Immature natural killer cell (primary cell): ENCODE measurements around the gene SPATS2L. TPM values are rescaled to one million over a fixed set of nuclear protein-coding genes. Genes with fewer than 3 reads are reported as not detected.

ENCODE experiments used
- DNase-seq, 3 donors: peaks; one replicate each; pipeline ENCODE4 v3.0.0; 2022; ENCODE audit warnings: mixed read lengths in 1 of 3
- H3K27ac Mint-ChIP-seq, 6 donors: one replicate each; pipeline ENCODE4 v1.8.0; 2020; ENCODE audit warnings: mixed read lengths in 6 of 6, mild to moderate bottlenecking in 5 of 6, inconsistent platforms in 4 of 6, moderate library complexity in 3 of 6
- H3K27me3 Mint-ChIP-seq, 3 donors: one replicate each; pipeline ENCODE4 v1.8.0; 2020 to 2021; ENCODE audit warnings: low read depth in 3 of 3, mild to moderate bottlenecking in 3 of 3, mixed read lengths in 3 of 3, moderate library complexity in 3 of 3, inconsistent platforms in 1 of 3
- H3K36me3 Mint-ChIP-seq, 3 donors: one replicate each; pipeline ENCODE4 v1.8.0; 2020; ENCODE audit warnings: mixed read lengths in 3 of 3, inconsistent platforms in 2 of 3, mild to moderate bottlenecking in 2 of 3
- H3K4me1 Mint-ChIP-seq, 2 donors: one replicate each; pipeline ENCODE4 v1.8.0; 2020; ENCODE audit warnings: inconsistent platforms in 2 of 2, mild to moderate bottlenecking in 2 of 2, mixed read lengths in 2 of 2, moderate library complexity in 1 of 2
- H3K4me3 Mint-ChIP-seq, 5 donors: one replicate each; pipeline ENCODE4 v1.8.0; 2020; ENCODE audit warnings: mild to moderate bottlenecking in 5 of 5, mixed read lengths in 5 of 5, inconsistent platforms in 3 of 5, moderate library complexity in 3 of 5
- H3K9me3 Mint-ChIP-seq, 6 donors: one replicate each; pipeline ENCODE4 v1.8.0; 2020; ENCODE audit warnings: mild to moderate bottlenecking in 6 of 6, mixed read lengths in 6 of 6, inconsistent platforms in 4 of 6, moderate library complexity in 3 of 6
- polyA plus RNA-seq, 3 donors: library from polyadenylated mRNA; unstranded; fragments of 300-500 nt; fragmentation: Illumina TruSeq; gene quantifications; one replicate each; pipeline ENCODE4 v1.2.3, GENCODE V29; 2021

The SPATS2L gene
- polyA plus RNA-seq, 3 donors from 2014 or later, result 3.4 to 3.9 TPM; not detected in 1

GRCh38 chr2:200435379-200435778, 128.9 kb downstream of the SPATS2L start:
- Mint-ChIP-seq H3K27me3 (peaks cover 0 to 2% (median 2%) of the 10 kb centered on the region in 3 donors), H3K4me3 (no peak overlapping the region), H3K27ac (no peak overlapping the region), H3K9me3 (no peaks in the 10 kb centered on the region), H3K4me1 (no peaks in the 10 kb centered on the region), H3K36me3 (peaks cover 0 to 4% (median 0%) of the 10 kb centered on the region in 3 donors)
- DNase-seq, result no peak

GRCh38 chr2:200438251-200438650, 131.8 kb downstream of the SPATS2L start:
- no peak for DNase-seq
- Mint-ChIP-seq H3K4me1 (no peaks in the 10 kb centered on the region), H3K4me3 (no peak overlapping the region), H3K9me3 (no peaks in the 10 kb centered on the region), H3K36me3 (peaks cover 0 to 5% (median 0%) of the 10 kb centered on the region in 3 donors), H3K27ac (no peak overlapping the region), H3K27me3 (peaks cover 0 to 2% (median 0%) of the 10 kb centered on the region in 3 donors)

- Mint-ChIP-seq H3K9me3 (no peaks in the 10 kb centered on the region), H3K27me3 (peaks cover 0 to 2% (median 0%) of the 10 kb centered on the region in 3 donors), H3K4me1 (no peaks in the 10 kb centered on the region), H3K4me3 (no peak overlapping the region), H3K27ac (no peak overlapping the region), H3K36me3 (peaks cover 0 to 9% (median 0%) of the 10 kb centered on the region in 3 donors)
- DNase-seq, result no peak
These were observed 132.4 kb downstream of the SPATS2L start for GRCh38 chr2:200438846-200439245.

- H3K27ac Mint-ChIP-seq, result no peak overlapping the region
- no peak overlapping the region for H3K4me3 Mint-ChIP-seq
- peaks cover 0 to 2% (median 0%) of the 10 kb centered on the region in 3 donors for H3K27me3 Mint-ChIP-seq
- H3K4me1 Mint-ChIP-seq, result no peaks in the 10 kb centered on the region
- H3K9me3 Mint-ChIP-seq, result no peaks in the 10 kb centered on the region
- no peak for DNase-seq
- peaks cover 0 to 10% (median 0%) of the 10 kb centered on the region in 3 donors for H3K36me3 Mint-ChIP-seq
These were observed 133.5 kb downstream of the SPATS2L start for GRCh38 chr2:200439981-200440380.

GRCh38 chr2:200442471-200442870, 136.0 kb downstream of the SPATS2L start:
- Mint-ChIP-seq H3K36me3 (peaks cover 0 to 10% (median 0%) of the 10 kb centered on the region in 3 donors), H3K4me1 (no peaks in the 10 kb centered on the region), H3K9me3 (no peaks in the 10 kb centered on the region), H3K27me3 (no peaks in the 10 kb centered on the region), H3K27ac (no peak overlapping the region), H3K4me3 (no peak overlapping the region)
- no peak for DNase-seq

DNA sequence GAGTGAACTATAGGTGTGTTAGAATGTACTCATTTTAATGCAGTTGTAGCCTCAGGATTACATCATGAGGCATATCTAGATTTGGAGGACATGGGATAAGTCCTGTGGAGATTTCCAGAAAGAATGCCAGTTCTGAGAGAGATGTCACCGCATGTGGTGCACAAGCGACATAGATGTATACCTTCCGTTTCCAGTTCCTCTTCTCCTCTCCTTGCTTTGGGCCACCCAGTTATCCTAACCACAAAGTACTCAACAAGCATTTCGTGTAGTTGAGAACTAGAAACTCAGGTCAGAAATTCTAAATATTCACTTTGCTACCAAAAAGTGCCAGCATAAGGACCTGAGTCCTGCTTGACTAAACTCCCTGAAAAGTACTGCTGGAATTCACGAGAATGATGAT, 136.9 kb downstream of the SPATS2L start:
- H3K9me3 Mint-ChIP-seq, result no peaks in the 10 kb centered on the region
- H3K36me3 Mint-ChIP-seq, result peaks cover 0 to 10% (median 0%) of the 10 kb centered on the region in 3 donors
- no peak overlapping the region for H3K4me3 Mint-ChIP-seq
- H3K4me1 Mint-ChIP-seq, result no peaks in the 10 kb centered on the region
- no peak overlapping the region for H3K27ac Mint-ChIP-seq
- no peaks in the 10 kb centered on the region for H3K27me3 Mint-ChIP-seq
- DNase-seq, result no peak

GRCh38 chr2:200443916-200444315, 137.4 kb downstream of the SPATS2L start:
- Mint-ChIP-seq H3K36me3 (peaks cover 0 to 10% (median 0%) of the 10 kb centered on the region in 3 donors), H3K4me3 (no peak overlapping the region), H3K27me3 (no peaks in the 10 kb centered on the region), H3K4me1 (no peaks in the 10 kb centered on the region), H3K9me3 (no peaks in the 10 kb centered on the region), H3K27ac (no peak overlapping the region)
- no peak for DNase-seq

DNA sequence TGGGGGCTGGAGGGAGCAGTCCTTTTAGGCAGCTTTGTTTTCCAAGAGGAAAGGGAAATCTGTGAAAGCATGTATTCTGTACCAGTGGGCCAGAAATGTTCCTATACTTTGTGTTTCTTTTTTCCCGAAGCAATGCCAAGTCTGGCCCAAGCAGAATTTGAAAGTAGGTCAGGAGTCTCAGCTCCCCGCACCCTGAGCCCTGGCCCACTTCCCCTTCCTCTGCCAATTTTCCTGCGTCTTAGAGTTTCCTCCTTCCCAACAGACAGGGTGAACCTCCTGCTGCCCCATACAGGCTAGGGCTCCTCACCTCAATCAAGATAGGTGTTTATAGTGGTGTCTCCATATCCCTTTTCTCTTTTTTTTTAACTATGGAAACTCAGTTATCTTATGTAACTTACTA, 138.0 kb downstream of the SPATS2L start:
- peaks cover 0 to 10% (median 0%) of the 10 kb centered on the region in 3 donors for H3K36me3 Mint-ChIP-seq
- no peaks in the 10 kb centered on the region for H3K4me1 Mint-ChIP-seq
- H3K27me3 Mint-ChIP-seq, result no peaks in the 10 kb centered on the region
- H3K4me3 Mint-ChIP-seq, result no peak overlapping the region
- H3K9me3 Mint-ChIP-seq, result no peaks in the 10 kb centered on the region
- DNase-seq, result no peak
- no peak overlapping the region for H3K27ac Mint-ChIP-seq

GRCh38 chr2:200445284-200445683, 138.8 kb downstream of the SPATS2L start:
- Mint-ChIP-seq H3K36me3 (peaks cover 0 to 10% (median 0%) of the 10 kb centered on the region in 3 donors), H3K4me3 (no peak overlapping the region), H3K4me1 (no peaks in the 10 kb centered on the region), H3K9me3 (no peaks in the 10 kb centered on the region), H3K27ac (no peak overlapping the region), H3K27me3 (no peaks in the 10 kb centered on the region)
- no peak for DNase-seq

DNA sequence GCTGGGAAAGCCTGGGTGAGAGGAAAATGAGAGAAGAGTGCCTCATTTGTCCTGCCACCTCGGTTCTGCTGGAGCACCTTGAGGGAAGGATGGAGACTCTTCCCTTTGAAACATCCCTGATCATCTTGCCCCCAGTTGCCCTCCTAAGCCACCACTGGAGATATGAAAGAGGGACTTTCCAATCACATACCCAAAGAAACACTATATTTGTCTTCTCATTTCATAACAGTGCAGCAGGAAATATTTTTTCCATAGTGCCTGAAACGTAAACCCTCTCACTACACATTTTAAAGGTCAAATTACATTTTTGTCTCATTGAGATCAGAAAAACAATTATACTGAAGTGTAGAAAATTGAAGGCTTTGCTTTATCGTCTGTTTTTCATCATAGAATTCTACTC, 140.1 kb downstream of the SPATS2L start:
- Mint-ChIP-seq H3K27me3 (no peaks in the 10 kb centered on the region), H3K9me3 (no peaks in the 10 kb centered on the region), H3K27ac (no peak overlapping the region), H3K4me1 (no peaks in the 10 kb centered on the region), H3K36me3 (peaks cover 0 to 5% (median 0%) of the 10 kb centered on the region in 3 donors), H3K4me3 (no peak overlapping the region)
- DNase-seq, result no peak

- Mint-ChIP-seq H3K36me3 (peaks cover 0 to 5% (median 0%) of the 10 kb centered on the region in 3 donors), H3K4me1 (no peaks in the 10 kb centered on the region), H3K4me3 (no peak overlapping the region), H3K27me3 (no peaks in the 10 kb centered on the region), H3K9me3 (no peaks in the 10 kb centered on the region), H3K27ac (no peak overlapping the region)
- DNase-seq, result no peak
These were observed 140.8 kb downstream of the SPATS2L start for GRCh38 chr2:200447139-200447855.

DNA sequence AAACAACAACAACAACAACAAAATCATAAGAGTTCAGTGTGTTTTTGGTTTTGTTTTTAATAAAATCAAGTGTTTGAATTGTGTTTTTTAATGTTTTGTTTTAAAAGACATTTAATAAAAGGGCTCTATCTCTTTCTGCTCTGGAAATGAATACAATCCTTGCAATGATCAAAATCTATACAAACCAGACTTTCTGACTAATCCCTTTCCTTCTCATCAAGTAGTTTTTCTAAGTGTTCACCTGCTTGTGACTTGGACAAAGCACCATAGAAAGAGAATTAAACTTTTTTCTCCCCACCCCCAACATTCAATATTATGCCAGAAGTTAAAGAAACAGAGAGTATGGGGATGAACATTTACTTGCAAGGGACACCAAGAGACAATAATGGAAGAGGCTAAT, 142.0 kb downstream of the SPATS2L start:
- DNase-seq, result no peak
- H3K4me1 Mint-ChIP-seq, result no peaks in the 10 kb centered on the region
- H3K27ac Mint-ChIP-seq, result no peak overlapping the region
- H3K36me3 Mint-ChIP-seq, result peaks cover 0 to 4% (median 0%) of the 10 kb centered on the region in 3 donors
- H3K4me3 Mint-ChIP-seq, result no peak overlapping the region
- H3K27me3 Mint-ChIP-seq, result peaks cover 0 to 2% (median 0%) of the 10 kb centered on the region in 3 donors
- H3K9me3 Mint-ChIP-seq, result peaks cover 0 to 1% (median 0%) of the 10 kb centered on the region in 6 donors

DNA sequence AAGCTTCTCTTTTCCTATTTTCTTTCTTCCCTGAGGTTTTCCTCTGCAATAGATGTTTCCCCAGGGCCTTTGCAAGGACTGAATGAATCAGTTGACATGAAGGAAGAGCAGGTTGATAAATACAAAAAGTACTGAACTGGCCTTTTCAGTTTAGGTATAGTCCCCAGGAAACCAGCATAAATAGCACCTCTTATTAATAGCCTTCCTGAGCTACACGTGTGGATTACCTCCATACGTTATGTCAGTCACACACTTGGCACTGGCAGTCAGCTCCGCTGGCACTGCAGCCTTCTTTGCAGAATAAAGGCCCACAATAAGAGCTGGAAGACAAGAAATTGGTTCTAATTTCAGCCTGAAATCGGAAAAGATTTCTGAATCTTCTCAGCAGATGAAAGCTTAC, 142.7 kb downstream of the SPATS2L start:
- Mint-ChIP-seq H3K36me3 (no peaks in the 10 kb centered on the region), H3K9me3 (peaks cover 0 to 1% (median 0%) of the 10 kb centered on the region in 6 donors), H3K27ac (no peak overlapping the region), H3K27me3 (peaks cover 0 to 2% (median 0%) of the 10 kb centered on the region in 3 donors), H3K4me1 (no peaks in the 10 kb centered on the region), H3K4me3 (no peak overlapping the region)
- DNase-seq, result no peak

DNA sequence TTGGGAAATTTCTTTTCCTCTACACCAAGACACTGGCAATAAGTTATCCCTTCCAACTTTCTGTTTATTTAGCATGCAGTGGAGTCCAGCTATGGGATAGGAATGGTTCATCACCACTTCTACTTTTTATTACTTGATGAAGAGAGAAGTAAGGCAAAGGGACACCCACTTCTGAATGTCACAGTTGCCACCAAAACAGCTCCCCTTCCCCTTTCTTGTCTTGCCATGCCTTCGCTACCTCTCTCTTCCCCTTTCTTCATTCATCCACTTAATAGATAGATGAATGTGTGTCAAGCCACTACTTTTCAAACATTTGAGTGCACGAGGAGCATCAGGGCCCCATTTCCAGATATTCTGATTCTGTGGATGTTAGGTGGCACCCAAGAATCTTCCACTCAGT, 143.8 kb downstream of the SPATS2L start:
- no peak overlapping the region for H3K4me3 Mint-ChIP-seq
- no peaks in the 10 kb centered on the region for H3K36me3 Mint-ChIP-seq
- H3K4me1 Mint-ChIP-seq, result no peaks in the 10 kb centered on the region
- H3K27me3 Mint-ChIP-seq, result peaks cover 0 to 2% (median 0%) of the 10 kb centered on the region in 3 donors
- no peak overlapping the region for H3K27ac Mint-ChIP-seq
- no peak for DNase-seq
- H3K9me3 Mint-ChIP-seq, result peaks cover 0 to 1% (median 0%) of the 10 kb centered on the region in 6 donors

GRCh38 chr2:200451511-200451910, 145.0 kb downstream of the SPATS2L start:
- H3K27me3 Mint-ChIP-seq, result peaks cover 0 to 4% (median 0%) of the 10 kb centered on the region in 3 donors
- no peaks in the 10 kb centered on the region for H3K36me3 Mint-ChIP-seq
- no peaks in the 10 kb centered on the region for H3K4me1 Mint-ChIP-seq
- H3K4me3 Mint-ChIP-seq, result no peak overlapping the region
- H3K9me3 Mint-ChIP-seq, result peaks cover 0 to 1% (median 0%) of the 10 kb centered on the region in 6 donors
- H3K27ac Mint-ChIP-seq, result no peak overlapping the region
- DNase-seq, result no peak
